Stimulated activated naive CD8-positive, alpha-beta T cell treated with anti-CD3 and anti-CD28 coated beads, Interleukin-15, Interleukin-2, amounts not matched to agents 100 U/mL and 50 U/mL, for 24 hours (primary cell): ENCODE results near the gene CCR7.

Experiments
- ATAC-seq: fragments of 150-1000 bp; cut with Tn5 transposase; one replicate; pipeline ENCODE4 v1.10.0; 2021
- DNase-seq: peaks from one replicate; pipeline ENCODE4 v3.0.0; 2021

CCR7 gene

DNA sequence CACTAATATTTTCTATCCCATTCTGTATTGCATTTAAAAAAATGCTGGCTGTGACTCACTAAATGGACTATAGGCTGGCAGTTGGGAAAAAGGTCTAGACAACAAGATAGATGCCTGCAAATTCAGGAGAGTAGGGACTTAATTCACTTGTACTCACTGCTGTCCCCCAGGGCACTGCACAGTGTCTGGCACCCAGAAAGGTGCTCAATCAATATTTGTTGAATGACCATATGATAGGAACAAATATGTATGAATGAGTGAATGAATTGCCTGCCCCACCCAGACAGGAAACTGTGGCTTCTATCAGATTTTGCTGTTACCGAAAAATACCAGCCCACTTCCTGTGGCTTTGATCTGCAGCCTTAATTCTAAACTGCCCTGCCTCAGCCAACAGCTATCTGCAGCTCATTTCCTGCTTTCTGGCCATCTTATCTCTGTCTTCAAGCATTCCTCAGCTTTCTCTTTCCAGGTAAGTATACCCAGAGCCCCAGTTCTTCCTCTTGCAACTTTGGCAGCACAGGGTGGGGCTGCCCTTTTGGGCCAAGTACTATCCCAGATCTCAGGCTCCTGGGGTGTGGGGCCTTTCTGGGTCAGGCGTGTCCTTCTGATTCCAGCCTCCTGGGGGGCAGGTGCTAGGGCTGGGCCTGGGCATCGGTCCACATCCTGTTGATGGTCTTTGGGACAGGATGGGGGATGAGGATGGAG lies 48.5 kb downstream of the CCR7 start:
- ATAC-seq (peak; percentile 78), DNase-seq (peak; percentile 65)

DNA sequence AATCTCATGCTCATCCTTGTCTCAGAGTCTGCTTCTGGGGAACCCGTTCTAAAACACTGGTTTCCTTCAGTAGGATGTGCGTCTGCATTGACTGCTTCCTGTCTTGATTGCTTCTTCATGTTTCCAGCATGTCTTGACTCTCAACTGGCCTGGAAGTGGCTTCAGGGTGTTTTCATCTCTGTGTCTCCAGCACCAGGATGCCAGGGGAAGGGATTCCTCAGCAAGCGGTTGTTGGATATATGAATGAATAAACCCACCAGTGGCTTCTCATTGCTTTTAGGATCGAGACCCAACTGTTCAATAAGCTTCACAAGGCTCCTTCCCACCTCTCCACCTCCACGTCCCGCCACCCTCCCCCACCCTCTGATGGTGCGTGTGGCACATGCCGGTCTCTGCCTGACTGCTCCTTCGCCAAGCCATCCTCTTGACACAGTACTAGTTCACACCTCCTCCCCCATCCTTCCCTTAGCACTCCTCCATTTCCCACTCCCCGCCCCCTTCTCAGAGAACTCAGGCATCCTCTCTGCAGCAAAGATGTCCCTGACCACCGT lies 49.7 kb downstream of the CCR7 start:
- DNase-seq = peak; percentile 58
- ATAC-seq = no peak

DNA sequence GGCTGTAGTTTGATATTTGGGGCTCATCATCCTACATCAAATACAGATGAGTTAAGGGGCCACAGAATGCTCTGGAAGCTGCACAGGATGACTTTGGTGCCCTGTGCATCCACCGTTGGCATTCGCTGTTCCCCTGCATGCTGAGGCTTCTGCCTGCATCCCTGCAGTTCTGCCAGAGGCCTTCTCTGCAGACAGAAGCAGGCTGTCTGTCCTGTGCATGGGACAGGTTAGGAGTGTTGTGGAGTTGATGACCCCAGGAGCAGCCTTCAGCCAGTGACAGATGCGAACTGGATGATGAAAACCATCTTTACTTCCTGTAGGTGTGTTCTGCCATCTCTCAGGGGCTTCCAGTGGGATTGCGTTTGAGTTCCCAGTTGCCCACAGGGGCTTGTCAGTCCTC lies 50.3 kb downstream of the CCR7 start:
- DNase-seq (no peak), ATAC-seq (no peak)

DNA sequence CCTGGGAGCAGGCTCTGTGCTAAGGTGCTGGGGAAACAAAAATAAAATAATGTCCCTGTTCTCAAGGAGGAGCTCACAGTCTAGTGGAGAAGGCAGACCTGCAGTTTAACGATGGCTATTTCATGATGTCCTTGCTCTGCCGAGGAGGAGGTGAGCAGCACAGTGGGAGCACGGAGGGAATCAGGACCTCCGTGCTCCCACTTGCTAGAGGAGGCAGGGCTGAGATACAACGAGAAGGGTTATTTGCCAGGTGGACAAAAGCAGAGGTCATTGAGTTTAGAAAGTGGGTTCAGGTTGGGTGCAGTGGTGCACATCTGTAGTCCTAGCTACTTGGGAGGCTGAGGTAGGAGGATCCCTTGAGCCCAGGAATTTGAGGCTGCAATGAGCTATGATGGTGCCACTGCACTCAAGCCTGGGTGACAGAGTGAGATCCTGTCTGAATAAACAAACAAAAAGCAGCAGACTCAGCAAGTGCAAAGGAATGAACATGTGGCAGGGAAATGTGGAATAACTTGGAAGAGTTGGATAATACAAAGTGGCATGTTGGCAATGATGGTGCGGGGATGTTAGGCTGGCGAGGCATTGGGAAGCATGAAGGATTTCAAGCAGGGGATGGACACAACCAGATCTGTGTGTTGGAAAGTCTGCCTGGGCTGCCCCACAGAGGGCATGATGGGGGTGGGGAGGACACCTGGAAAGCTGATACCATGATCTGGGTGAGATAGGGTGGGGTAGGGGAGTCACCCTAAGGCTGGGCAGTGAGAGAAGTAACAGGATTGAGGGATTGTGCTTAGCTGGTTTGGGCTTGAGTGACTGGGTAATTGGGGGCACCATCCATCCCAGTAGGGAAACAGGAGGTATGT lies 51.0 kb downstream of the CCR7 start:
- ATAC-seq = no peak
- DNase-seq = no peak

DNA sequence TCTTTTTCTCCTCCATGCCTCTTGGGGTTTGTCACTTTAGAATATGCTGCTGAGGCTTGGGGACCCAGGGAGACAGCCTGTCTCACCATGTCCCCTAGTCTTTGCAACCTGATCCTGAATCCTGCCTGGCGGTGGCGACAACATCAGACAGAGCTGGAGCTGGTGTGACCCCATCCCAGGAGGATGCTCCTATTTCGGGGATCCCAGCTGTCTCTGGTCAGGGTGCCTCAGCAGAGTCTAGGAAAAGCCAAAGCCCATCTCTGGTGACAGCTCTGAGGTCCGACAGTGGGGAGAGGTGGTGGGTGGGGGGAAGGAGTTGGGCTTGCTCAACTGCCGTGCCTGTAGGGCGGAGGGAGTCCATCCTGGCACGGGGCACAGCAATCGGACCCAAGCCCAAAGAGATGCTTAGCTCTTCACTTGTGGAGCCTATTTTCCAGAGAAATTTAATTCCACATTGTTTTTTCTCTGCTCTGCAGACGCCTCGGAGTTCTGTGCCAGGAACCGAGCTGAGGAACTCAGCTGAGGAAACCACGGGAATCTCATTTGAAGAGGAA lies 53.5 kb downstream of the CCR7 start:
- DNase-seq (no peak), ATAC-seq (no peak)

DNA sequence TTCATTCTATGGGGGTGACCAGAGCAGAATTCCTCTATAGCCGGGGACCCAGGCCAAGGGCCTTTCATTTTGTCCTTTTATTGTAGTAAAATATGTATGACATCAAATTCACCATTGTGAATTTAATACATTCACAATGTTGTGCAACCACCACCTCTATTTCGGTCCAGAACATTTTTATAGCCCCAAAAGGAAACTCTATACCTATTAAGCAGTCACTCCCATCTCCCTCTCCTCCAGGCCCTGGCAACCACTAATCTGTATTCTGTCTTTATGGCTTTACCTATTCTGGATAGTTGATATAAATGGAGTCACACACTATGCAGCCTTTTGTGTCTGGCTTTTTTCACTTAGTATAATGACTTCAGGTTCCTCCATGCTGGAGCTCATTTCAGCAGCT lies 54.1 kb downstream of the CCR7 start:
- ATAC-seq = no peak
- no peak for DNase-seq

DNA sequence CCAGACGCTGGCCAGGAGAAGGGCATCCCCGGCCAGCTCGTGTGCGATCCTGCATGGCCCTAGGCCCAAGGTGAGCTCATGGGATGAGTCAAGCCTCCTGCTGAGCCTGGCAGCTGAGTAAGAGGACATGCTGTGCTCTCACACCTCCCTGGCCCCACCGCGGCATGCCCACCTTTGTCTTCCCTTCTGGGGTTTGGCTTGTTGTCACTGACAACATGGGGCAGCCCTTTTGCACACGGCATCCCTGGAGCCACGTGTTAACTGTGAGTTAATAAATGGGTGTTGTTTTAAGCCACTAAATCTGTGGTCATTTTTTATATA lies 55.0 kb downstream of the CCR7 start:
- ATAC-seq (peak; percentile 58), DNase-seq (no peak)

DNA sequence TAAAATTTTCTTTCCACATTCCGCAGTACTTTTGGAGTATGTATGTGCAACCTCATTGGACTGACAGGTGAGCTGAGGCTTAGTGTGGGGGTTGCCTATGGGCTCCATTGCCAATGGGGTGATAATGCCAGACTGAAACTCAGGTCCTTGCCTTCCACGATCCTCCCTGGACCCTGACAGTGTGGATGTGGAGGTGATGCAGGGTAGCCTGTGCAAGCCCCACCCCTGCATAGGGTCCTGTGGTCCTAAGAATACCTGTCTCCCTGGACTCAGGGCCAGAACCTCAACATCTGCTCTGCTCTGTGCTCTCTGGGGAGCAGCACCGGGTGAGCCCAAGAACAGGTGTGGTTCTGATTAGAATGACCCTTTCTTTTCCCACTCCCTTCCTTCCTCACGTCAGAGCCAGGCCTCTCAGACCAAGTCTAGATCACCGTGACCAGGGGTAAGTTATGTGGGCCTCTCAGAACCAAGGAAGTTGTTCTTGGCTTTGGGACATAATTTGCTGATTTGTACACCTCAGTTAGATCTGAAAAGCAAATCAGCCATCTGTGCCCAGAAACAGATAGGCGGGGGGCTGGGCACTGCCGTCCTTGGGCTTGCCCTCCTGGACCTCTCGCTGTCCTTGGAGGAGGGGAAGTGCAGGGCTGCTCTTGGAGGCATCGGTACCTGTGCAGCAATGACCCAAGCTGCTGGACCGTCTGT lies 55.5 kb downstream of the CCR7 start:
- DNase-seq (no peak), ATAC-seq (no peak)

DNA sequence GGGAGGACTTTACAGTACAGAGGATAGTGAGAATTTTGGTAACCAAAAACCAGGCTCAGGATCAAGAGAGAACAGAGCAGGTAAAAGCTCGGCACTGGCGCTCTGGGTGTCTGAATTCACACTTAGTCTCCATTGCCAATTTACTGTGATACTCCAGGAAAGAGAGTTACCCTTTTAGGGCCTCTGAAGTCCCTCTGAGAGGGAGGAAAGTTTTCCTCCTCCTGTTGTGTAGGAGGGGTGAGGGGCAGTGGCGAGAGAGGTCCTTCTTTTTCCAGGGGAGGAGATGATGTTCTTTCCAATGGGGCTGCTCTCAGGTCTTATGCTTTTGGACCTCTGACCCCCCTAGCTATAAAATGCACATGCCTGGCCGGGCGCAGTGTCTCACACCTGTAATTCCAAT lies 58.5 kb downstream of the CCR7 start:
- ATAC-seq = no peak

More for the DNA sequence above, 58.5 kb downstream of the CCR7 start:
- DNase-seq = no peak
